GM19193 (cell line): ENCODE measurements around the gene RAB10.

Source experiments
- POLR2A ChIP-seq: IDR thresholded peaks from 4 replicates; pipeline ENCODE4 v1.6.1; 2011; ENCODE audit not compliant: insufficient read depth, insufficient read length; ENCODE audit errors: extremely low read depth

Gene RAB10

GRCh38 chr2:26175466-26176278 lies 141.8 kb downstream of the RAB10 start:
- no peak for TF ChIP-seq POLR2A

GRCh38 chr2:26176279-26176615 lies 142.4 kb downstream of the RAB10 start:
- TF ChIP-seq POLR2A = no peak

GRCh38 chr2:26177122-26177521 lies 143.2 kb downstream of the RAB10 start:
- TF ChIP-seq POLR2A = no peak

DNA sequence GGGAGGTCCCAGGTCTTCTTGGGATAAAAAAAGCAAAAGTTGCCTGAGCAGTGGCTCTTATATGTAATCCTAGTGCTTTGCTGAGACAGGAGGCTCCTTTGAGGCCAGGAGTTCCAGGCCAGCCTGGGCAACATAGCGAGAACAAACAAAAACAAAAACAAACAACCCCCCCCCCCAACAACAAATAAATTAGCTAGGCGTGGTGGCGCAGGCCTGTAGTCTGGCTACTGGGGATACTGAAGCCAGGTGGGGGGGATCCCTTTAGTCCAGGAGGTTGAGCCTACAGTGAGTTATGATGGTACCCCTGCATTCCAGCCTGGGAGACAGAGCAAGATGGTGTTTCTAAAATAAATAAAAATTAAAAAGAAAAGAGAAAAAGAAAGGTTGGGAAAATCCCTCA lies 144.4 kb downstream of the RAB10 start:
- TF ChIP-seq POLR2A = no peak

DNA sequence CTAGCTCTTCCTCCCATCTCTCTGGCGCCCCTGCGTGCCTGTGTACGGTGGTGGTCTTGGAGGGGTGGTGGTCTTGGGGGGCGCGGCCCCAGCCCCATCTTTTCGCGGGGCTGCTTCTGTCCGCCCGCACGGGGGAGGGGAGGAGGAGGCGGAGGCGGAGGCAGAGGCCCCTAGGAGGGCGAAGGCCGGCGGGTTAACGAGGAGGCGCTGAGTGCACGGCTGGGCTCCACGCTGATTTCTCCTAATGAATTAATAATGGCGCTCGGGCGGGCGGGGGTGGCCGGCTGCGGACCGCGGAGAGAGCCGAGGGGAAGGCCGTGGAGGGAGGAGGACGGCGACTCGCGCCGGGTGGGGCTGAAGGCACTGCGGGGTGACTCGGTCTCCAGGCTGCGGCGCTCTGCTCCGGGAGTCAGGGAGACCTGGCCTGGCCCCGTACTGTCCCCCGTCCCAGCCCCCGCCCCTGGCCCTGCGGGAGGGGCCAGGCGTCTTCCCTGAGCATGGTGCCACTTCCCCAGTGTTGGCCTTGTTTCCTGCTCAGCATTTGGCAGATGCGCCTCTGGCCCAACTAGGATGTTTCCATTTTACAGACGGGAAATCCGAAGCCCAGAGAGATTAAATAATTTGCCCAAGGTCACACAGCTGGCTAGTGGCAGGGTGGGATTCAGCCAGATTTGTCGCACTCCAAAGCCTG lies 145.0 kb downstream of the RAB10 start:
- no peak for TF ChIP-seq POLR2A

GRCh38 chr2:26179446-26179913 lies 145.6 kb downstream of the RAB10 start:
- TF ChIP-seq POLR2A = no peak

- TF ChIP-seq POLR2A = no peak
Observed at GRCh38 chr2:26182441-26182840, 148.6 kb downstream of the RAB10 start.

- TF ChIP-seq POLR2A = no peak
Observed at GRCh38 chr2:26182887-26183630, 149.2 kb downstream of the RAB10 start.

GRCh38 chr2:26184121-26184520 lies 150.2 kb downstream of the RAB10 start:
- TF ChIP-seq POLR2A = no peak

GRCh38 chr2:26184555-26185303 lies 150.8 kb downstream of the RAB10 start:
- peak; percentile 55 for TF ChIP-seq POLR2A

- TF ChIP-seq POLR2A = no peak
Observed at GRCh38 chr2:26185304-26185928, 151.5 kb downstream of the RAB10 start.

DNA sequence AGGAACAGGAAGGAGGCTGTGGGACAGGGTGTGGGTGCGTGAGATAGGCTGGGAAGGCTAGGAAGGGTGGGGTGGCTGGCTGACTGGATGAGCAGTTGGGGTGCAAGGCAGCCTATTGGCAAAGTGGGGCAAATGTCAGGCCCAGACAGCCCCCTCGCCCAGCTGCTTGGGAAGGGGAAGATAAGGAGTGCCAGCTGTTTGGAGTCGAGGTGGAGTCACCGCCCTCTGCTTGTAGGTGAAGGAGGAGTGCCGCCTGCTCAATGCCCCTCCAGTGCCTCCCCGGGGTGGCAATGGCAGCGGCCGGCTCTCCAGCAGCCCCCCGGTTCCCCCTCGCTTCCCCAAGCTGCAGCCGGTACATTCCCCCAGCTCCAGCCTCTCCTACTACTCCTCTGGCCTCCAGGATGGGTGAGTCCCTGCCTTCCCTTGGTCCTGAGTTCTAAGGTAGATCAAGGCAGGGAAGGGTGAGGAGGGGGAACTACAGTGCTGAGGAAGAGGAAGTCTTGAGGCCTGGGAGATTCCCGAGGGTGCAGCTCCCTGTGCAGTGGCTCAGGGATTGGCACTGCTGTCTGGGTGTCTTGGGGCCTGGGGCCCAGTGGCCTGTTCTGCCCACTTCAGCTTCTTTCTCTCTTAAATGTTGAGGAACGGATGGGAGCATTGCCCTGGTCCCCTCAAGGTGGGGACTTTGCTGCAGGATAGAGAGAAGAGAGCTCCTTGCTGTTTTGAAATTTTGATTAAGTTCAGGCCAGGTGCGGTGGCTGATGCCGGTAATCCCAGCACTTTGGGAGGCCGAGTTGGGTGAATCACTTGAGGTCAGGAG lies 152.3 kb downstream of the RAB10 start:
- no peak for TF ChIP-seq POLR2A
